Stomach (tissue), 9 donors: ENCODE results near the gene RUSC2. TPM values are rescaled to one million over a fixed set of nuclear protein-coding genes. Genes with fewer than 3 reads are reported as not detected.
"Not testable (repeated sequence)": the region's sequence is repeated elsewhere in the genome, so short reads cannot be mapped to it uniquely, and the experiment has no call there.

Source experiments
- DNase-seq, 2 donors: peaks; one replicate each; pipeline versions ENCODE4 v3.0.0 to v3.0.0-alpha.2; 2013 to 2019
- H3K27ac ChIP-seq, 5 donors: fragments of 200-600 bp in 4 of 5; sonication (generic) in 4 of 5; one replicate each; pipeline ENCODE4 v1.5.1; 2013 to 2019; ENCODE audit warnings: mild to moderate bottlenecking in 1 of 5, moderate library complexity in 1 of 5
- H3K27me3 ChIP-seq, 3 donors: fragments of 200-600 bp; sonication (generic); one replicate each; pipeline ENCODE4 v1.5.1; 2017 to 2019; ENCODE audit warnings: mixed run types in 1 of 3
- H3K36me3 ChIP-seq, 4 donors: fragments of 200-600 bp; sonication (generic); 1 replicate in 3 of 4; 2 replicates in 1 of 4; pipeline ENCODE4 v1.5.1; 2016 to 2019
- H3K4me1 ChIP-seq, 4 donors: fragments of 200-600 bp; sonication (generic); one replicate each; pipeline ENCODE4 v1.5.1; 2016 to 2019
- H3K4me3 ChIP-seq, 4 donors: fragments of 200-600 bp; sonication (generic) in 3 of 4; one replicate each; pipeline ENCODE4 v1.5.1; 2016 to 2019; ENCODE audit warnings: mild to moderate bottlenecking in 1 of 4
- H3K9me3 ChIP-seq, 4 donors: fragments of 200-600 bp; sonication (generic); one replicate each; pipeline ENCODE4 v1.5.1; 2016 to 2019
- EP300 ChIP-seq: sonication (generic); formaldehyde crosslinking; IDR thresholded peaks from one replicate; pipeline ENCODE4 v1.6.1; 2017; ENCODE audit warnings: antibody characterized with exemption
- POLR2A ChIP-seq, 4 donors: fragments of 450-650 bp; IDR thresholded peaks; one replicate each; pipeline ENCODE4 v1.6.1; 2016; ENCODE audit warnings: antibody characterized with exemption in 4 of 4, control low read depth in 2 of 4, mild to moderate bottlenecking in 1 of 4, moderate library complexity in 1 of 4
- POLR2AphosphoS5 ChIP-seq, 3 donors: sonication (generic); formaldehyde crosslinking; IDR thresholded peaks; one replicate each; pipeline ENCODE4 v1.6.1; 2016; ENCODE audit warnings: antibody characterized with exemption in 3 of 3
- WGBS, 5 donors: extraction: QIAGEN DNeasy Blood & Tissue Kit in 3 of 5; methylation state at CpG; one replicate each; pipeline versions ENCODE4 v1.1.5 to v1.1.7; 2013 to 2018; 5-methylcytosine and 5-hydroxymethylcytosine counted together
- intact Hi-C: fragments of 100-400 bp; cut with DNase I; formaldehyde crosslinking; loops from one replicate; pipeline ENCODE4 v1.15.1; 2023; ENCODE audit warnings: low total_unique reads
- polyA plus RNA-seq, 3 donors: library from polyadenylated mRNA; stranded (reverse); fragments of 200-250 nt; gene quantifications; one replicate each; pipeline ENCODE4 v1.2.3, GENCODE V29; 2013
- total RNA-seq, 5 donors: library from RNA; depleted of rRNA; stranded (reverse); fragments of >200 nt; gene quantifications; one replicate each; pipeline versions ENCODE4 v1.1.0 to v1.2.3, GENCODE V29; 2014 to 2016
- TF ChIP-seq, protein P1 (sequence below), 7 experiments: fragments of 450-650 bp in 4 of 7; fragments of 200-600 bp in 3 of 7; sonication (generic) in 3 of 7; IDR thresholded peaks; one replicate each; pipeline ENCODE4 v1.5.1; 2016 to 2019; ENCODE audit warnings: antibody characterized with exemption in 7 of 7, control low read depth in 2 of 7, mild to moderate bottlenecking in 1 of 7
- donor health status: healthy with polysubstance abuse.
- donor health status: Bipolar disorder and iron deficiency.
- donor health status: healthy.

The RUSC2 gene
- total and polyA plus RNA-seq, 8 donors: 3.4 to 34.8 (median 7.9) TPM

DNA sequence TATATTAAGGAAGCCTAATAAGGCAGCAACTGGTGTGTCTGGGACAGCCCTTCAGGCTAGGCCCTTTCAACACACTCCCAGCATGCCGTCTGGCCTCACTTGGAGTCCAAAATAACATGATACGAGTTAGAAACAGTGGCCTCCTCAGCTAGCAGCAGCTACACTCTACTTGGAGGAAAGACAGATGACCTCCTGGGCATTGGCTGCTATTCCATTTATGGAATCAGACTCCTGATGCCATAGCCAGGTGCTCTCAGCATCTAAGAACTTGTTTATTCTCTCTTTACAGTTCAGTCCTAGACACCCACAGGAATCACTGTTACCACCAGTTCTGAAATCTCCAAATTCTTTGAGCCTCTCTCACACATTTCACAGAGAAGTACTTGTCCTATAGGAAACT lies 31.8 kb downstream of the RUSC2 start:
- H3K4me1 ChIP-seq: peaks cover 54 to 89% (median 74%) of the 10 kb centered on the region in 4 donors
- intact Hi-C loops: no loop called here
- 63 to 84% (median 70%) methylated on average over 2 of the region's 2 CpGs for WGBS, 5 donors
- peak overlapping the region in 4 of 5 donors; percentile 80 to 86 (median 82) for H3K27ac ChIP-seq
- H3K36me3 ChIP-seq: no peaks in the 10 kb centered on the region
- TF ChIP-seq POLR2AphosphoS5 (IDR thresholded peaks at IDR 0.05) (peak in 2 of 3 donors; percentile 46 to 62), POLR2A (IDR thresholded peaks at IDR 0.05) (no peak)
- no peak overlapping the region for H3K4me3 ChIP-seq
- no peaks in the 10 kb centered on the region for H3K27me3 ChIP-seq
- DNase-seq: peak in 1 of 2 donors; percentile 66
- no peaks in the 10 kb centered on the region for H3K9me3 ChIP-seq

DNA sequence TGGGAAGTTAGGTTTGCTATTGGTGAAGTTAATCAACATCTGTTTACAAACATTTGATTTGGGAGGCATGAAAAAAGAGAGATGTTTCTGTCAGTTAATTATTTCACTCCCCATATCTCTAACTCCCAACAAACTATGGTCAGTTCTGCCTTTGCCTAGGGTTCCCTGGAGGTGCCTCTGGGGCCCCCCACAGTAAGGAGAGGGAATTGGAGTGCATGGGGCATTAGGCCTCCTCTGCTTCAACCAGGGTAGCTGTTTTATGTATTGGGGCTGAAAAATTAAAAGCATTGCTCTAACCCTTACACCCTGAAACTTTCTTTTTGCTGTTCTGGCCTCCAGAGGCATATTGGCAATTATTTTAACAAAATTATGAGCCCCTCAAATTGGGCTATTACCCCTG lies 32.3 kb downstream of the RUSC2 start:
- intact Hi-C loops: no loop called here
- no peak for TF ChIP-seq EP300
- TF ChIP-seq, protein P1, sequence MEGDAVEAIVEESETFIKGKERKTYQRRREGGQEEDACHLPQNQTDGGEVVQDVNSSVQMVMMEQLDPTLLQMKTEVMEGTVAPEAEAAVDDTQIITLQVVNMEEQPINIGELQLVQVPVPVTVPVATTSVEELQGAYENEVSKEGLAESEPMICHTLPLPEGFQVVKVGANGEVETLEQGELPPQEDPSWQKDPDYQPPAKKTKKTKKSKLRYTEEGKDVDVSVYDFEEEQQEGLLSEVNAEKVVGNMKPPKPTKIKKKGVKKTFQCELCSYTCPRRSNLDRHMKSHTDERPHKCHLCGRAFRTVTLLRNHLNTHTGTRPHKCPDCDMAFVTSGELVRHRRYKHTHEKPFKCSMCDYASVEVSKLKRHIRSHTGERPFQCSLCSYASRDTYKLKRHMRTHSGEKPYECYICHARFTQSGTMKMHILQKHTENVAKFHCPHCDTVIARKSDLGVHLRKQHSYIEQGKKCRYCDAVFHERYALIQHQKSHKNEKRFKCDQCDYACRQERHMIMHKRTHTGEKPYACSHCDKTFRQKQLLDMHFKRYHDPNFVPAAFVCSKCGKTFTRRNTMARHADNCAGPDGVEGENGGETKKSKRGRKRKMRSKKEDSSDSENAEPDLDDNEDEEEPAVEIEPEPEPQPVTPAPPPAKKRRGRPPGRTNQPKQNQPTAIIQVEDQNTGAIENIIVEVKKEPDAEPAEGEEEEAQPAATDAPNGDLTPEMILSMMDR (IDR thresholded peaks at IDR 0.05): no peak
- no peak for TF ChIP-seq POLR2A (IDR thresholded peaks at IDR 0.05)
- no peak for TF ChIP-seq POLR2AphosphoS5 (IDR thresholded peaks at IDR 0.05)
- Histone ChIP-seq H3K9me3 (no peaks in the 10 kb centered on the region), H3K4me3 (no peak overlapping the region), H3K27me3 (no peaks in the 10 kb centered on the region), H3K36me3 (no peaks in the 10 kb centered on the region), H3K4me1 (peaks cover 56 to 88% (median 75%) of the 10 kb centered on the region in 4 donors), H3K27ac (peak overlapping the region in 4 of 5 donors; percentile 80 to 86 (median 82))
- no peak for DNase-seq

DNA sequence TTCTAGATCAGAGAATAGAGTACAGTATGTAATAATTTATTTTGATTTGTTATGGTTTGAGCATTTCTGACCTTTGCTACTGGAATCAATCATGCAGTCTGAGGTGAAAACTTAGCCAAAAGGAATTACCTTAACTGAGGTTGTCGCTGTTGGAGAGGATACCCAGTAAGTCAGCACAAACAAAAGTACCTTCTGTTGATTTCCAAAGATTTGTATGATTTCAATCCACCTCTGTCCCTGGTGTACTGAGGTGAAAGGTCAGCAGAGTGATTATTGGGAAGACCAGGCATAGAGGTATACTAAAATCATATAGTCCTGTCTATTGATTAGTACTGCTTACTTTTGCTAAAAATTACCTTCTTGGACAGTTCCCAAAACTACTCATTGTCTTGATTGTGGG lies 32.8 kb downstream of the RUSC2 start:
- no peak for DNase-seq
- TF ChIP-seq POLR2A (IDR thresholded peaks at IDR 0.05) (no peak), EP300 (no peak), POLR2AphosphoS5 (IDR thresholded peaks at IDR 0.05) (no peak)
- TF ChIP-seq, protein P1 (IDR thresholded peaks at IDR 0.05): no peak
- no peak overlapping the region for H3K4me3 ChIP-seq
- 74 to 97% (median 80%) methylated on average over 1 of the region's 1 CpG for WGBS, 5 donors
- H3K9me3 ChIP-seq: no peaks in the 10 kb centered on the region
- H3K36me3 ChIP-seq: no peaks in the 10 kb centered on the region
- no peaks in the 10 kb centered on the region for H3K27me3 ChIP-seq
- peak overlapping the region in 3 of 5 donors; percentile 80 to 83 (median 81) for H3K27ac ChIP-seq
- peaks cover 51 to 84% (median 71%) of the 10 kb centered on the region in 4 donors for H3K4me1 ChIP-seq
- intact Hi-C loops: no loop called here

DNA sequence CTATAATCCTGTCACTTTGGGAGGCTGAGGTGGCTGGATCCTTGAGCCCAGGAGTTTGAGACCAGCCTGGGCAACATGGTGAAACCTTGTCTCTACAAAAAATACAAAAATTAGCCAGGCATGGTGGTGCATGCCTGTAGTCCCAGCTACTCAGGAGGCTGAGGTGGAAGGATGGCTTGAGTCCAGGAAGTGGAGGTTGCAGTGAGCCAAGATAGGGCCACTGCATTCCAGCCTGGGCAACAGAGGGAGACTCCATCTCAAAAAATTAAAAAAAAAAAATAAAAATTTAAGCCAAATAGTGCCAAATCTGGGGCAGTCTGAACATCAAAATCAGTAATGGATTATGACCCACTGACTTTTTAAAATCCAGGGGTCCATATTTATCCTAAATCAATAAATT lies 33.6 kb downstream of the RUSC2 start:
- H3K36me3 ChIP-seq, intact Hi-C loops, H3K27me3 ChIP-seq, H3K9me3 ChIP-seq, H3K4me3 ChIP-seq, DNase-seq: not testable (repeated sequence)
- Histone ChIP-seq H3K27ac (peak overlapping the region in 3 of 5 donors; percentile 7 to 83 (median 81)), H3K4me1 (peaks cover 42 to 75% (median 63%) of the 10 kb centered on the region in 4 donors)

DNA sequence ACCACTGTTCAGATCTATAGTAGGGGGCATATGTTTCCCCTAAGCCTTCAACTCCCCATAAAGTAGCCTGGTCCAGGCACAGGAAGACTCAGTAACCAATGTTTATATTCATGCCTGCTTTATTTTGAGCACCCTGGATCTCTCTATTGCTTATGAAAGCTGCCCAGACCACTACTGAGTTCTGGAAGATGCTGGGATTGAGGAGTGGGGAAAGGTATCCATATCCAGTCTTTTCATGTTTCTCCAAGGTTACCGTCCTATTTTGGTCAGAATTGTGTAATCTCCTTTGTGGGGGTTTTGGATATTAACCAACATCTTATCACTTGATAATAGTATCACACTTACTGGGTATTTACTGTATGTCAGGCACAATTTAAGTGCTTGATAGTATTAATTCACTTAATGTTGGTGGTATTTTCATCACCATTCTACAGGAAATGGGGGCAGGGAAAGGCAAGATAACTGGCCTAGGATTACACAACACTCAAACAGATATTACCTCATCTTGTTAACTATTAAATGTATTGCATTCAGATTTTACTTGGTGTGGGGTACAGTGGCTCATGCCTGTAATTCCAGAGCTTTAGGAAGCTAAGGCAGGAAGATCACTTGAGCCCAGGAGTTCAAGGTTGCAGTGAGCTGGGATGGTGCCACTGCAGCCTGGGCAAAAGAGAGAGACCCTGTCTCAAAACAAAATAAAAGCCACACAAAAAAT lies 36.3 kb downstream of the RUSC2 start:
- Histone ChIP-seq H3K27me3 (no peaks in the 10 kb centered on the region), H3K4me1 (peaks cover 20 to 54% (median 36%) of the 10 kb centered on the region in 4 donors), H3K36me3 (no peaks in the 10 kb centered on the region), H3K9me3 (no peaks in the 10 kb centered on the region), H3K4me3 (no peak overlapping the region), H3K27ac (peak overlapping the region in 4 of 5 donors; percentile 42 to 66 (median 62))
- WGBS, 5 donors: 12 to 38% (median 22%) methylated on average over 1 of the region's 1 CpG
- intact Hi-C loops: no loop called here
- no peak for DNase-seq
- no peak for TF ChIP-seq EP300
- TF ChIP-seq, protein P1 (IDR thresholded peaks at IDR 0.05): no peak
- peak in 1 of 3 donors; percentile 14 for TF ChIP-seq POLR2AphosphoS5 (IDR thresholded peaks at IDR 0.05)
